ENCODE measurements around the gene IL32. TPM values are rescaled to one million over a fixed set of nuclear protein-coding genes. Genes with fewer than 3 reads are reported as not detected.

IL32 gene
- polyA plus RNA-seq, 2 of the 4 experiments (the other 2 are of a cell fraction): 8.9 to 20.2 TPM

- Histone ChIP-seq H3K4me3 (no peak overlapping the region), H3K4me2 (no peak overlapping the region), H3K27ac (peak overlapping the region in 1 of 2 experiments; percentile 99; a peak in 3 of 6 replicates), H3K4me1 (peaks cover 21% of the 10 kb centered on the region), H3K9me3 (no peaks in the 10 kb centered on the region)
- TF ChIP-seq ESRRA (IDR thresholded peaks at IDR 0.05; ENCODE audit: borderline replicate concordance, low read length): no peak
- TF ChIP-seq HOXA7 (CRISPR knock-in tag; IDR thresholded peaks at IDR 0.05): no peak
- TF ChIP-seq USF2 (IDR thresholded peaks at IDR 0.05): no peak
- TF ChIP-seq FOXS1 (CRISPR knock-in tag; IDR thresholded peaks at IDR 0.05): no peak
- no peak for TF ChIP-seq GATA3 (IDR thresholded peaks at IDR 0.05; ENCODE audit: borderline replicate concordance)
- no peak for TF ChIP-seq EHMT2 (IDR thresholded peaks at IDR 0.05; ENCODE audit: low read depth)
- no peak for TF ChIP-seq CBX2 (IDR thresholded peaks at IDR 0.05; ENCODE audit: borderline replicate concordance, low read depth)
- no peak for TF ChIP-seq HEYL (CRISPR knock-in tag; IDR thresholded peaks at IDR 0.05)
- no peak for TF ChIP-seq CHD4 (IDR thresholded peaks at IDR 0.05; ENCODE audit: borderline replicate concordance)
- no peak for TF ChIP-seq CBX8 (IDR thresholded peaks at IDR 0.05)
- no peak for TF ChIP-seq KDM5A (IDR thresholded peaks at IDR 0.05)
- no peak for TF ChIP-seq JUNB (IDR thresholded peaks at IDR 0.05)
- DNase-seq (ENCODE audit: low read depth in 1 of 2, low spot score in 1 of 2): no peak
- FAIRE-seq: no peak
- ATAC-seq: no peak
- POLR2A ChIA-PET: interaction anchor here (2.3 kb wide), 1 partner anchor 68 kb away, joined by 15 read pairs; no protein-coding TSS in a partner anchor
- CTCF ChIA-PET: interaction anchor here (1.0 to 12.4 kb wide), 20 partner anchors 11 to 108 kb away, joined by 3 to 186 read pairs (median 19); partner anchors contain the start of genes ZNF205, ZNF213 and ZSCAN10
- WGBS (ENCODE audit: missing lambda C conversion rate): 78% methylated on average over 14 of the region's 14 CpGs
These were observed 4.9 kb upstream of the IL32 start for GRCh38 chr16:3060339-3061127.

- Histone ChIP-seq H3K27ac (no peak overlapping the region), H3K4me1 (peaks cover 27% of the 10 kb centered on the region), H3K4me3 (no peak overlapping the region), H3K4me2 (no peak overlapping the region), H3K9me3 (no peaks in the 10 kb centered on the region)
- 77% methylated on average over 6 of the region's 6 CpGs for WGBS (ENCODE audit: missing lambda C conversion rate)
- DNase-seq (ENCODE audit: low read depth in 1 of 2, low spot score in 1 of 2) (no peak), ATAC-seq (no peak), FAIRE-seq (no peak)
- ChIA-PET CTCF (interaction anchor here (0.7 to 12.4 kb wide), 6 partner anchors 14 to 67 kb away, joined by 3 to 186 read pairs (median 7); partner anchors contain the start of genes ZNF213 and ZSCAN10), POLR2A (no interaction called here)
- TF ChIP-seq E2F6 (IDR thresholded peaks at IDR 0.05; ENCODE audit: borderline replicate concordance, low read depth) (no peak), NFE2L2 (conservative IDR thresholded peaks at IDR 0.05; ENCODE audit: low read length) (no peak), JUN (IDR thresholded peaks at IDR 0.05) (no peak), HES2 (IDR thresholded peaks at IDR 0.05) (no peak), POLR2AphosphoS2 (conservative IDR thresholded peaks at IDR 0.05; ENCODE audit: low read length) (no peak), TP53 (CRISPR knock-in tag; IDR thresholded peaks at IDR 0.05) (no peak), PHF8 (IDR thresholded peaks at IDR 0.05; ENCODE audit: borderline replicate concordance, low read depth) (no peak), MYC (IDR thresholded peaks at IDR 0.05; ENCODE audit: borderline replicate concordance, low read length) (no peak), GATA3 (IDR thresholded peaks at IDR 0.05; ENCODE audit: borderline replicate concordance) (no peak), PBX3 (IDR thresholded peaks at IDR 0.05) (no peak), FOSB (CRISPR knock-in tag; IDR thresholded peaks at IDR 0.05) (no peak), ZSCAN20 (CRISPR knock-in tag; IDR thresholded peaks at IDR 0.05) (no peak), KDM1A (IDR thresholded peaks at IDR 0.05; ENCODE audit: low read depth) (no peak), SMC3 (IDR thresholded peaks at IDR 0.05) (no peak), MAX (IDR thresholded peaks at IDR 0.05) (no peak), HDAC2 (IDR thresholded peaks at IDR 0.05) (no peak), BHLHE40 (IDR thresholded peaks at IDR 0.05; ENCODE audit: low read depth, low read length) (no peak), NR3C1 (IDR thresholded peaks at IDR 0.05) (no peak)
These were observed 2.9 kb upstream of the IL32 start for GRCh38 chr16:3062553-3062952.

All from A549 (cell line).